ENCODE results near the gene GJB1. TPM values are rescaled to one million over a fixed set of nuclear protein-coding genes. Genes with fewer than 3 reads are reported as not detected.

Gene GJB1
- total RNA-seq, 1 experiment from 2014 or later = not detected

- no peak for DNase-seq (ENCODE audit: low spot score)
Measured at GRCh38 chrX:71215338-71215912, 7.6 kb upstream of the GJB1 start.

- DNase-seq (ENCODE audit: low spot score) = no peak
Measured at GRCh38 chrX:71216485-71216884, 6.5 kb upstream of the GJB1 start.

- DNase-seq (ENCODE audit: low spot score) = no peak
Measured at GRCh38 chrX:71217298-71217697, 5.7 kb upstream of the GJB1 start.

GRCh38 chrX:71221145-71221544 lies 1.9 kb upstream of the GJB1 start:
- no peak for DNase-seq (ENCODE audit: low spot score)

GRCh38 chrX:71224098-71224708 lies 1.2 kb downstream of the GJB1 start:
- no peak for DNase-seq (ENCODE audit: low spot score)

- no peak for DNase-seq (ENCODE audit: low spot score)
Measured at GRCh38 chrX:71225009-71225408, 2.0 kb downstream of the GJB1 start.

GRCh38 chrX:71225676-71226075 lies 2.7 kb downstream of the GJB1 start:
- no peak for DNase-seq (ENCODE audit: low spot score)

- DNase-seq (ENCODE audit: low spot score) = no peak
Measured at GRCh38 chrX:71227370-71228062, 4.5 kb downstream of the GJB1 start.

GRCh38 chrX:71228063-71228642 lies 5.1 kb downstream of the GJB1 start:
- no peak for DNase-seq (ENCODE audit: low spot score)

GRCh38 chrX:71235482-71235881 lies 12.5 kb downstream of the GJB1 start:
- no peak for DNase-seq (ENCODE audit: low spot score)

- DNase-seq (ENCODE audit: low spot score) = no peak
Measured at GRCh38 chrX:71236836-71237235, 13.8 kb downstream of the GJB1 start.

- no peak for DNase-seq (ENCODE audit: low spot score)
Measured at GRCh38 chrX:71239781-71240180, 16.8 kb downstream of the GJB1 start.

GRCh38 chrX:71241301-71241700 lies 18.3 kb downstream of the GJB1 start:
- DNase-seq (ENCODE audit: low spot score) = no peak

GRCh38 chrX:71244359-71245128 lies 21.5 kb downstream of the GJB1 start:
- DNase-seq (ENCODE audit: low spot score) = no peak

GRCh38 chrX:71245159-71245558 lies 22.1 kb downstream of the GJB1 start:
- no peak for DNase-seq (ENCODE audit: low spot score)

- DNase-seq (ENCODE audit: low spot score) = no peak
Measured at GRCh38 chrX:71250841-71251240, 27.8 kb downstream of the GJB1 start.

GRCh38 chrX:71251466-71251973 lies 28.5 kb downstream of the GJB1 start:
- no peak for DNase-seq (ENCODE audit: low spot score)

GRCh38 chrX:71252221-71252620 lies 29.2 kb downstream of the GJB1 start:
- DNase-seq (ENCODE audit: low spot score) = no peak

- DNase-seq (ENCODE audit: low spot score) = peak; percentile 31
Measured at GRCh38 chrX:71253253-71254091, 30.4 kb downstream of the GJB1 start.

- peak; percentile 72 for DNase-seq (ENCODE audit: low spot score)
Measured at GRCh38 chrX:71254092-71254963, 31.3 kb downstream of the GJB1 start, which contains the start of gene ZMYM3. Gene ZMYM3 (minus strand): TSS chrX:71254140. CDS start chrX:71253255, 885 bp downstream.

All from H4 (cell line).